ENCODE data around the gene PLCH1.

PLCH1 gene

GRCh38 chr3:155748611-155749365 lies 3.9 kb upstream of the PLCH1 start:
- peaks cover 15% of the 10 kb centered on the region for H3K4me1 ChIP-seq (ENCODE audit: control insufficient read depth, low read length)
- H3K9me2 ChIP-seq (replicated peaks; ENCODE audit: control insufficient read depth, low read length): no peaks in the 10 kb centered on the region
- H3K36me3 ChIP-seq (ENCODE audit: control insufficient read depth, low read length): no peaks in the 10 kb centered on the region
- no peak overlapping the region for H3K27ac ChIP-seq (ENCODE audit: low read depth, low read length)
- H3K27me3 ChIP-seq (ENCODE audit: control insufficient read depth, low read length): peaks cover 53% of the 10 kb centered on the region
- no peaks in the 10 kb centered on the region for H4K20me1 ChIP-seq (ENCODE audit: control insufficient read depth, insufficient read depth, low read depth, low read length)
- no peaks in the 10 kb centered on the region for H3K79me2 ChIP-seq (ENCODE audit: control insufficient read depth, low read length)
- no peak for TF ChIP-seq CTCF (IDR thresholded peaks at IDR 0.05; ENCODE audit: low read depth, low read length, poor library complexity, severe bottlenecking)
- no peak for TF ChIP-seq EZH2phosphoT487 (IDR thresholded peaks at IDR 0.05; ENCODE audit: borderline replicate concordance, low read length)
- H3K9me3 ChIP-seq (ENCODE audit: control insufficient read depth, insufficient read depth, low read length): no peaks in the 10 kb centered on the region
- H3K4me2 ChIP-seq (ENCODE audit: low read length): no peak overlapping the region
- H3K4me3 ChIP-seq (ENCODE audit: low read length): no peak overlapping the region
- H3F3A ChIP-seq (ENCODE audit: control insufficient read depth, insufficient read depth): no peaks in the 10 kb centered on the region

GRCh38 chr3:155747946-155748290 lies 3.0 kb upstream of the PLCH1 start:
- Histone ChIP-seq H3F3A (ENCODE audit: control insufficient read depth, insufficient read depth) (no peaks in the 10 kb centered on the region), H3K79me2 (ENCODE audit: control insufficient read depth, low read length) (no peaks in the 10 kb centered on the region), H3K36me3 (ENCODE audit: control insufficient read depth, low read length) (no peaks in the 10 kb centered on the region), H3K9me2 (replicated peaks; ENCODE audit: control insufficient read depth, low read length) (no peaks in the 10 kb centered on the region), H4K20me1 (ENCODE audit: control insufficient read depth, insufficient read depth, low read depth, low read length) (no peaks in the 10 kb centered on the region), H3K27me3 (ENCODE audit: control insufficient read depth, low read length) (peaks cover 61% of the 10 kb centered on the region), H3K4me3 (ENCODE audit: low read length) (no peak overlapping the region), H3K4me1 (ENCODE audit: control insufficient read depth, low read length) (peaks cover 19% of the 10 kb centered on the region), H3K9me3 (ENCODE audit: control insufficient read depth, insufficient read depth, low read length) (no peaks in the 10 kb centered on the region), H3K27ac (ENCODE audit: low read depth, low read length) (no peak overlapping the region), H3K4me2 (ENCODE audit: low read length) (no peak overlapping the region)
- TF ChIP-seq EZH2phosphoT487 (IDR thresholded peaks at IDR 0.05; ENCODE audit: borderline replicate concordance, low read length) (no peak), CTCF (IDR thresholded peaks at IDR 0.05; ENCODE audit: low read depth, low read length, poor library complexity, severe bottlenecking) (no peak)

- Histone ChIP-seq H3K9me2 (replicated peaks; ENCODE audit: control insufficient read depth, low read length) (no peaks in the 10 kb centered on the region), H4K20me1 (ENCODE audit: control insufficient read depth, insufficient read depth, low read depth, low read length) (no peaks in the 10 kb centered on the region), H3K4me1 (ENCODE audit: control insufficient read depth, low read length) (peaks cover 19% of the 10 kb centered on the region), H3F3A (ENCODE audit: control insufficient read depth, insufficient read depth) (no peaks in the 10 kb centered on the region), H3K79me2 (ENCODE audit: control insufficient read depth, low read length) (no peaks in the 10 kb centered on the region), H3K27me3 (ENCODE audit: control insufficient read depth, low read length) (peaks cover 66% of the 10 kb centered on the region), H3K4me3 (ENCODE audit: low read length) (no peak overlapping the region), H3K27ac (ENCODE audit: low read depth, low read length) (no peak overlapping the region), H3K4me2 (ENCODE audit: low read length) (no peak overlapping the region), H3K9me3 (ENCODE audit: control insufficient read depth, insufficient read depth, low read length) (no peaks in the 10 kb centered on the region), H3K36me3 (ENCODE audit: control insufficient read depth, low read length) (no peaks in the 10 kb centered on the region)
- TF ChIP-seq EZH2phosphoT487 (IDR thresholded peaks at IDR 0.05; ENCODE audit: borderline replicate concordance, low read length) (no peak), CTCF (IDR thresholded peaks at IDR 0.05; ENCODE audit: low read depth, low read length, poor library complexity, severe bottlenecking) (no peak)
Measured at GRCh38 chr3:155747286-155747945, 2.5 kb upstream of the PLCH1 start.
